Breast epithelium (tissue), 4 donors: ENCODE measurements around the gene MINAR1. TPM values are rescaled to one million over a fixed set of nuclear protein-coding genes. Genes with fewer than 3 reads are reported as not detected.

Source experiments
- DNase-seq, 2 donors: peaks; one replicate each; pipeline ENCODE4 v3.0.0-alpha.2; 2019; ENCODE audit warnings: low spot score in 2 of 2
- H3K27ac ChIP-seq, 2 donors: fragments of 200-600 bp; sonication (generic) in 1 of 2; one replicate each; pipeline ENCODE4 v1.5.1; 2016 to 2019; ENCODE audit warnings: mild to moderate bottlenecking in 1 of 2
- H3K27me3 ChIP-seq, 2 donors: fragments of 200-600 bp; sonication (generic) in 1 of 2; one replicate each; pipeline versions ENCODE4 v1.5.1 to v1.6.0; 2017 to 2019; ENCODE audit warnings: control low read depth in 1 of 2, mild to moderate bottlenecking in 1 of 2
- H3K36me3 ChIP-seq: fragments of 200-600 bp; one replicate; pipeline ENCODE4 v1.5.1; 2019
- H3K4me1 ChIP-seq, 2 donors: fragments of 200-600 bp; sonication (generic); one replicate each; pipeline ENCODE4 v1.5.1; 2016 to 2019; ENCODE audit warnings: control low read depth in 1 of 2
- H3K4me3 ChIP-seq, 3 donors: fragments of 200-600 bp; sonication (generic); 1 replicate in 2 of 3; 2 replicates in 1 of 3; pipeline ENCODE4 v1.5.1; 2016 to 2019; ENCODE audit warnings: mild to moderate bottlenecking in 3 of 3, moderate library complexity in 2 of 3
- H3K9me3 ChIP-seq, 2 donors: fragments of 200-600 bp; sonication (generic) in 1 of 2; one replicate each; pipeline ENCODE4 v1.5.1; 2016 to 2019; ENCODE audit warnings: control low read depth in 1 of 2
- POLR2A ChIP-seq: fragments of 450-650 bp; IDR thresholded peaks from one replicate; pipeline ENCODE4 v1.6.1; 2016; ENCODE audit warnings: antibody characterized with exemption, mild to moderate bottlenecking, moderate library complexity
- POLR2AphosphoS5 ChIP-seq, 3 donors: sonication (generic); formaldehyde crosslinking; IDR thresholded peaks; one replicate each; pipeline ENCODE4 v1.6.1; 2017; ENCODE audit warnings: antibody characterized with exemption in 3 of 3
- intact Hi-C: fragments of 100-400 bp; cut with DNase I; formaldehyde crosslinking; loops from one replicate; pipeline ENCODE4 v1.15.1; 2023; ENCODE audit warnings: low total_unique reads
- total RNA-seq, 3 donors: library from RNA; depleted of rRNA; stranded (reverse); fragments of >200 nt; gene quantifications; one replicate each; pipeline ENCODE4 v1.1.0, GENCODE V29; 2016
- TF ChIP-seq, protein P1 (sequence below), 3 donors: fragments of 450-650 bp; IDR thresholded peaks; one replicate each; pipeline ENCODE4 v1.5.1; 2016 to 2017; ENCODE audit warnings: antibody characterized with exemption in 3 of 3, mild to moderate bottlenecking in 3 of 3, moderate library complexity in 3 of 3

The MINAR1 gene
- total RNA-seq, 3 donors from 2014 or later: 0.16 to 1.0 (median 0.66) TPM

DNA sequence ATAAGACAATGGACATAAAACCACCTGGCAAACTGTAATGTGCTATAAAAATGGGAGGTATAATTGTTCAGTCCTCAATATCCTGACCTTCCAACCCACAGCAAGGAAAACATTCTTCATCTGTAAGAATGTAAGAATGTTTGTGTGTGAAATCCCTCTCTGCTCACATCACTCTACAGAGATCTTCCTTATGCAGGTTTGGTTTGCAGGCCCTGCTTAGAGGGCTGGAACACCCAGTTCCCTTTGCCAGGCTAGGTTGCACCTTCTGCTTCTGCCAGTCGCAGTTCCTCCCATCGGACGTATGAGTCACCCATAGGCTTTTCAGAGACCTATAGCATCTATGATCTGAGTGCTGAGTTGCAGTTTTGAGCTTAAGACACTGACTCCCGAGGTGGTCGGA, 24.1 kb upstream of the MINAR1 start:
- Histone ChIP-seq H3K4me3 (no peak overlapping the region), H3K27me3 (no peaks in the 10 kb centered on the region), H3K36me3 (no peaks in the 10 kb centered on the region), H3K27ac (no peak overlapping the region), H3K9me3 (no peaks in the 10 kb centered on the region), H3K4me1 (no peaks in the 10 kb centered on the region)
- intact Hi-C loops: no loop called here
- DNase-seq: no peak
- TF ChIP-seq POLR2AphosphoS5 (IDR thresholded peaks at IDR 0.05) (no peak), POLR2A (no peak)
- TF ChIP-seq, protein P1, sequence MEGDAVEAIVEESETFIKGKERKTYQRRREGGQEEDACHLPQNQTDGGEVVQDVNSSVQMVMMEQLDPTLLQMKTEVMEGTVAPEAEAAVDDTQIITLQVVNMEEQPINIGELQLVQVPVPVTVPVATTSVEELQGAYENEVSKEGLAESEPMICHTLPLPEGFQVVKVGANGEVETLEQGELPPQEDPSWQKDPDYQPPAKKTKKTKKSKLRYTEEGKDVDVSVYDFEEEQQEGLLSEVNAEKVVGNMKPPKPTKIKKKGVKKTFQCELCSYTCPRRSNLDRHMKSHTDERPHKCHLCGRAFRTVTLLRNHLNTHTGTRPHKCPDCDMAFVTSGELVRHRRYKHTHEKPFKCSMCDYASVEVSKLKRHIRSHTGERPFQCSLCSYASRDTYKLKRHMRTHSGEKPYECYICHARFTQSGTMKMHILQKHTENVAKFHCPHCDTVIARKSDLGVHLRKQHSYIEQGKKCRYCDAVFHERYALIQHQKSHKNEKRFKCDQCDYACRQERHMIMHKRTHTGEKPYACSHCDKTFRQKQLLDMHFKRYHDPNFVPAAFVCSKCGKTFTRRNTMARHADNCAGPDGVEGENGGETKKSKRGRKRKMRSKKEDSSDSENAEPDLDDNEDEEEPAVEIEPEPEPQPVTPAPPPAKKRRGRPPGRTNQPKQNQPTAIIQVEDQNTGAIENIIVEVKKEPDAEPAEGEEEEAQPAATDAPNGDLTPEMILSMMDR (IDR thresholded peaks at IDR 0.05): no peak

GRCh38 chr15:79410237-79410636, 21.9 kb upstream of the MINAR1 start:
- no peak overlapping the region for H3K27ac ChIP-seq
- H3K27me3 ChIP-seq: no peaks in the 10 kb centered on the region
- no peaks in the 10 kb centered on the region for H3K4me1 ChIP-seq
- DNase-seq: no peak
- H3K9me3 ChIP-seq: no peaks in the 10 kb centered on the region
- no peak overlapping the region for H3K4me3 ChIP-seq
- no peak for TF ChIP-seq POLR2AphosphoS5 (IDR thresholded peaks at IDR 0.05)
- TF ChIP-seq, protein P1 (IDR thresholded peaks at IDR 0.05): no peak
- no peaks in the 10 kb centered on the region for H3K36me3 ChIP-seq
- intact Hi-C loops: no loop called here

- intact Hi-C loops: no loop called here
- Histone ChIP-seq H3K9me3 (no peaks in the 10 kb centered on the region), H3K27ac (no peak overlapping the region), H3K4me3 (no peak overlapping the region), H3K27me3 (no peaks in the 10 kb centered on the region), H3K4me1 (no peaks in the 10 kb centered on the region), H3K36me3 (no peaks in the 10 kb centered on the region)
- no peak for DNase-seq
- TF ChIP-seq POLR2A: no peak
- no peak for TF ChIP-seq POLR2AphosphoS5 (IDR thresholded peaks at IDR 0.05)
- TF ChIP-seq, protein P1 (IDR thresholded peaks at IDR 0.05): no peak
Measured at GRCh38 chr15:79412010-79412409, 20.1 kb upstream of the MINAR1 start.

DNA sequence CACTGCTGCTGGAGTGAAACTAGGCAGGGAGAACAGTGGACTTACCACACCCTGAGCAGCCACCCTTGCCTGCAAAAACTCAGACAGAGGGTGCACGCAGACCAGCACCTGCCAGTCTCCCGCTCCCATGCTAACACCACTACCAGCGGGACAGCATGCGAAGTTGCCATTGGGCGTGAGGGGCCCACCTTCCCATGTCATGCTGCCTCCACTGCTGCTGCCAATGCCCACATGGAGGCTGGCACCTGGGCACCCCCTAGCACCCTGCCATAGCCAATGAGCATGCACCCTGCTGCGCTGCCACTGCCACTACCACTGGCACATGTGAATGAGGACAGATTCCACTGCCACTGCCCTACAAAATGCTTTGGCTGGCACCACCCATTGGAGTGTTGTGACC, 19.7 kb upstream of the MINAR1 start:
- Histone ChIP-seq H3K36me3 (no peaks in the 10 kb centered on the region), H3K4me1 (no peaks in the 10 kb centered on the region), H3K9me3 (no peaks in the 10 kb centered on the region), H3K4me3 (no peak overlapping the region), H3K27ac (no peak overlapping the region), H3K27me3 (no peaks in the 10 kb centered on the region)
- TF ChIP-seq POLR2AphosphoS5 (IDR thresholded peaks at IDR 0.05) (no peak), POLR2A (no peak)
- TF ChIP-seq, protein P1 (IDR thresholded peaks at IDR 0.05): no peak
- intact Hi-C loops: no loop called here
- no peak for DNase-seq

DNA sequence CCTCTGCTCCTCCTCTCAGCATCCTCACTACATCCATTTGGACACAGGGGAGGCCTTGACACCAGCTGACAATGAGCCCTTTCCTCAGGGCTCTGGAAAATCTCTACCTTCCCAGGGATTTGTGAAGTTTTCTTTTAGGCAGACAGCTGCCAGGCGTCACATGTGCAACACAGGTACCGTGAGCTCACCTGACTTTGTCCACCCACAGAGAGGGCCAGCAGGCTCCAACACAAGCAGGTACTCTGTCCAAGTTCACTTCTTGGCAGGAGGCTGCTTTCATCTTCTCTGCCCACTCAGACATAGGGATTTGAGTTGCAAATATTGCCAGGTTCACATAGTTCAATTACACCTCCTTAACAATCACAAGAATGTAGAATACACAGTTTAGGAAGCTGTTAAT, 15.3 kb upstream of the MINAR1 start:
- intact Hi-C loops: no loop called here
- no peak for DNase-seq
- Histone ChIP-seq H3K27me3 (no peaks in the 10 kb centered on the region), H3K4me1 (no peaks in the 10 kb centered on the region), H3K9me3 (no peaks in the 10 kb centered on the region), H3K27ac (no peak overlapping the region), H3K36me3 (no peaks in the 10 kb centered on the region), H3K4me3 (no peak overlapping the region)
- TF ChIP-seq POLR2A (no peak), POLR2AphosphoS5 (IDR thresholded peaks at IDR 0.05) (no peak)
- TF ChIP-seq, protein P1 (IDR thresholded peaks at IDR 0.05): no peak
